Effector CD8-positive, alpha-beta T cell (primary cell): ENCODE data around the gene OR4D10.

Source experiments
- DNase-seq: peaks from one replicate; lab custom pipeline; 2025; lab: John Stamatoyannopoulos, UW

OR4D10 gene

DNA sequence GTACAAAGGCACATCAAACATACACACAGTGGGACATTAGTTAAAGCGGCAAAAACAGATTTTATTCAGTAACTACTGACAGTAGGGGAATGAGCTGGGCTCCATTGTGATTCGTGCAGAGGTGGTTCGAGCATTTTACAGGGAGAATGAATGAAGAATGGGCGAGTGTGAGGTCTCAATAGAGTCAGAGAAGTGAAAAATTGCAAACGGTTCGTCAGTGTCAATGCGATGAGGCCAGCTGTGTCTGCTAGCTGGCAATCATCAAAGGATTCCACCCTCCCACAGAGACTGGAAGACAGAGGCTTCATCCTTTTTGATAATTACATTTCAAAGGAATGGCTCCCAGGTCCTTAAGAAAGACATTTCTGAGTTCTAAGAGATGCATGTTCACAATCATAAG is 55.6 kb downstream of the OR4D10 start:
- no peak for DNase-seq
